Hypothalamus (tissue), 51 donors: Measurements from ENCODE around the gene EHD4.

Experiments used
- DNase-seq, 51 donors: peaks; one replicate each; lab custom pipeline; 2025; lab: John Stamatoyannopoulos, UW

Gene EHD4

DNA sequence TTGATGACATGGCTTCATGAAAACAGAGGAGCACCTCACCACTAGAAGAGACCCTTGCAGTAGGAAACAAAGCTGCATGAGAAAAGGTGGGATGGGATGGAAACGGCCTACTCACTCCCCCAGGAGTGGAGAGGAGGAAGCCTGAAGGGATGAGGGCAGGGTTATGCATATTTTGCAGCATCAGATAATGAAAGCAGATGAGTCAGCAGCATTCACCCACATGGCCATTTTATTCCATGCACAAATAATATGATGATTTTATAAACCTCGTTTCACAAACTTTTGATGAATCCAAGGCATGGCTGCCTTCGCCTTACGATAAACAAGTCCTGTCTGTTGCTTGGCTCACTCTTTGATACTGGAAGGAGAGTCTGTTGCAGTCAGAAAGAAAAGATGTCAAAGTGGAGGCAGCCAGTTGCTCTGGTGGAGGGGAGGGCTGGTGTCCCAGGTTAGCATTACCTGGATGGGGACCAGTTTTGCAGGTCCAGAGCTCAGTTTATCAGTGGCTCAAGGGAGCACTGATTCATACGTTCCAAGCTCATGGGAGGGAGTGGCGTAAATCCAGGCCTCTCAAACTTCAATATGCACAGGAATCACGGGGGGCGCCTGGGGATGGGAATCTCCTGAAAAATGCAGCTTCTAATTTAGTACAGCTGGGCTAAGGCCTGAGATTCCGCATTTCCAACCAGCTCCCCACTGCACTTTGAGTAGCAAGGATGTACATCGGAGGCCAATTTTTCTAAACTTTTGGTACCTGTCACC is 9.2 kb upstream of the EHD4 start:
- no peak for DNase-seq

- DNase-seq: no peak
Observed at GRCh38 chr15:41980654-41981323, 8.4 kb upstream of the EHD4 start.

DNA sequence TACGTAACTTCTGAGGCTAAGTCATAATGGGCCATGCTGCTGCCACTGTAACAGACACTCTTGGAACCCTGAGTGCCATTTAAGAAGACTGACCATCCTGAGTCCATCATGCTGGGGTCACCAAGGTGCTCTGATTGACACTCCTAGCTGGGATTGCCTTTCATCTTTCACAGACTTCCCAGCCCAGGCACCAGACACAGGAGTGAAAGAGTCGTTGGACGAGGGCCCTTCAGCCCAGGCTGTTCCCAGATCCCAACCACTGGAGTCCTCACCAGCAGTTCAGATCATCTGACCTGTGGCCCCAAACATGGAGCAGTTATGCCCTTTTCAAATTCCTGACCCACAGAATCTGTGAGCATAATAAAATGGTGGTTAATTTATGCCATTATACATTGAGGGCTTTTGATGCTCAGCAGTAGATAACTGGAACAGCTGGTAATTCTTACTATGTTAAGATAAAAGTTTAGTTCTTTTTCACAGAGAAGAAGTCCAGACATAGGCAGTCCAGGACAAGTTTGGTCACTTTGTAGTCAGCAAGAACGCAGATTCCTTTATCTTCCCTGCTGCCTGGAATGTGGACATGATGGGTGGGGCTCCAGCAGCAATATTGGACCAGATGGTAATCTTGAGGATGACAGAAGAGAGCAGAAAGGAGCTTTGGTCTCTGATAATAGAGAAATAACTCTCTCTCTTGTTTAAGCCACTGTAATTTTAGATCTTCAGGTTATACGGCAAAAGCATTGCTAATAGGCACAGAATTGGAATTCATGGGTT is 7.3 kb upstream of the EHD4 start:
- DNase-seq: no peak

DNA sequence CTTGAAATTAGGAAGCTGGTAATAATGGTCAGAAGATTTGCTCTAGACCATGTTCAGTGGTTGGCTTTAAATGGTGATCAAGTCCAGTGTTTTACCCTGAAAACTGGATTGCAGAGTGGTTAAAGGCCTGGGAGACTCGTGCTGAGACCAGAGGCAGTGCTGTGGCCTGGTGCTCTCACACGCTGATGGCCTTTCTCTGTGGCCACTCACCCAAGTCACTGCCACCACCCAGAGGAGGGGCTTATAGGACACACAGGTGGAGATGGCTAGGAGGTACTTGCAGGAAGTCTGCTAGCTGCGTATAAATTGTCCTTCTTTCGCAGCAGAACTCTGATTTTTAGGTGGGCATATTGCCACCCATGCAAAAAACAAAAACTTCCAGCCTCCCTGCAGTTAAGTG is 6.2 kb upstream of the EHD4 start:
- no peak for DNase-seq

DNA sequence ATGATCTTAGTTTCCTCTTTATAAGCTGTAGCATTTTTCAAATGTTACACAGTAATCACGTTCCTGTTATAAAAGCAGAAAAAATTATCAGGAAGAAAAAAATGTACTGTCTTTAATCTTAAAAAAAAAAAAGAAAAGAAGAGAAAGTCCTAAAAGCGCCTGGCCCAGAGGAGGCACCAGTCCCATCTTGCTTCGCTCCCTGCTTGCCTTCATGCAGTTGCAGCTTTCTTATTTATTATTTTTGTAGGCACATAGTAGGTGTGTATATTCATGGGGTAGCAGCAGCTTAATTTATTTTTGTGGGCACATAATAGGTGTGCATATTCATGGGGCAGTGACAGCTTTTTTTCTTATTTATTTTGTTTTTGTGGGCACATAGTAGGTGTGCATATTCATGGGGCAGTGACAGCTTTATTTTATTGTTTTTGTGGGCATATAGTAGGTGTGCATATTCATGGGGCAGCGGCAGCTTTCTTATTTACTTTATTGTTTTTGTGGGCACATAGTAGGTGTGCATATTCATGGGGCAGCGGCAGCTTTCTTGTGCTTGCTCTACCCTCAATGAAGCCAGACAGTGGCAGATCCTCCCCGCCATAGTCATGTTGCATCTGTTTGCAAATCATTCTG is 5.5 kb upstream of the EHD4 start:
- no peak for DNase-seq

DNA sequence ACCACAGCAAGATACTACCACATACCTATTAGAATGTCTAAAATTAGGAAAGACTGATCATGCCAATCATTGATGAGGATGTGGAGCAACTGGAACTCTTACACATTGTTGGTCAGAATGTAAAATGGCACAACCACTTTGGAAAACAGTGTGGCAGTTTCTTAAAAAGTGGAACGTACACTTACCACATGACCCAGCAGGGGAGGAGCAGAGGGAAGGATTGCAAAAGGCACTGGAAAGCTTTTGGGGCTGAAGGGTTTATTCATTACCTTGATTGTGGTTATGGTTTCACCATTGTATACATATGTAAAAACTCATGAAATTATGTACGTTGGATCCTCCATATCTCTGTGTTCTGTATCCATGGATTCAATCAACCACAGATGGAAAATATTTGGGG is 3.3 kb upstream of the EHD4 start:
- DNase-seq: no peak

DNA sequence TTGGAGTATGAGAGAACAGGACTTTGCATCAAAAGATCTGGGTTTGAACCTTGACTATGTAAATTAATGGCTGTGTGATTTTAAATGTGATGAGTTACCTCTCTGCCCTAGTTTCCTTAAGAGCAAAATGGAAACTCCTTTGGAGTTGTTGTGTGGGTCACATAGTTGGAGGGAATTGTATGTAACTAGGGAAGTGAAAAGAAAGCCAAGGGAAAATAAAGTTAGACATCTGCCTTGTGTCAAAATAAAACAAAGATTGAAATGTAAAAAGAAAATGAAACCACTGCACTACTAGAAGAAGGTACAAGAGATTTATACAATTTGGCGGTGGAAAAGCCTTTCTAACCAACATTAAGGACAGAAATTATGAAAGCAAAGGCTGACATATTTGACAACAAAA is 1.7 kb upstream of the EHD4 start:
- DNase-seq: no peak

DNA sequence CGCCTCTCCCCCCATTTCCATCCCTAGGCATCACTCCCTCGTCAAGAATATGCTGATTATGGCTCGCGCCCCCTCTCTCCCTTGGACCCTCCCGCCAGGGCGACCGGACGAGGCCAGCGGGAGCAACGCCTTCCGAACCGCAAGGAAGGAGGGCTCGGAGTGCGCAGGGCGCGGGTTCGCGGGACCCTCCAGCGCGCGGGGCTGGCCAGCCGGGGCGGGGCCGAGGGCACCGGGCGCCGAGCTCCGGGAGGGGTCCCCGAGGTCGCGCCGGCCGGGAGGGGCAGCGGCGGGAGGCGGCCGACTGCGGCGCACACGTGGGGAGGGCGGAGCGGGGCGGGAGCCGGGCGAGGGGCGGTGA is 483 bp downstream of the EHD4 start:
- peak in 3 of 51 donors; percentile 28 to 46 (median 36) for DNase-seq

GRCh38 chr15:41971089-41971894 is 1.1 kb downstream of the EHD4 start:
- DNase-seq: peak in 12 of 51 donors; percentile 11 to 31 (median 16)

GRCh38 chr15:41970456-41970855 is 1.9 kb downstream of the EHD4 start:
- no peak for DNase-seq

DNA sequence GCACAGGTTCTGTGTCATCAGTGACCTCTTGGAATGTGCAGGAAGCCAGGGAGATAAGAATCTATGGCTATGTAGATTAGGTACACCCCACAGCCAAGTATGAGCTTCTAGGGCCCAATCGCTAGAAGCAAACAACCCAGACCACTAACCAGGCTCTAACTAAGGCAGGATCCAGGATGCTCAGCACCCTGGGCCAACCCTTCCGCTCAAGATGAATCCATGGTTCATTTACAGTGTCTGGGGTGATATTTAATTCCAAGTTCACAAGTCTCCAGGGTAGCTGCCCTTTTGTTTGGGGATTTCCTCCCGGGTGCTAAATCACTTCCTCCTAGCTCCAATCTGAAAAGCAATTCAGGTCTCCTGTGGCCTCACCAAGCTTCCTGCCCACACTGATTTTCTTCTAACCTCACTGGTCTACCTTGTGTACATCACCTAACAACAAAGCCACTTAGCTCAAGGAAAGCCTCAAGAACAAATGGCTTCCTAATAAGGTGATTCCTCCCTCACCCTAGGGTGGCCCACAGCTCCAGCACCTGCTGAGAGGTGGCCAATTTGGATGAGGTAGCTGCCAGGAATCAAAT is 2.4 kb downstream of the EHD4 start:
- DNase-seq: no peak

- no peak for DNase-seq
Observed at GRCh38 chr15:41968701-41969100, 3.7 kb downstream of the EHD4 start.

DNA sequence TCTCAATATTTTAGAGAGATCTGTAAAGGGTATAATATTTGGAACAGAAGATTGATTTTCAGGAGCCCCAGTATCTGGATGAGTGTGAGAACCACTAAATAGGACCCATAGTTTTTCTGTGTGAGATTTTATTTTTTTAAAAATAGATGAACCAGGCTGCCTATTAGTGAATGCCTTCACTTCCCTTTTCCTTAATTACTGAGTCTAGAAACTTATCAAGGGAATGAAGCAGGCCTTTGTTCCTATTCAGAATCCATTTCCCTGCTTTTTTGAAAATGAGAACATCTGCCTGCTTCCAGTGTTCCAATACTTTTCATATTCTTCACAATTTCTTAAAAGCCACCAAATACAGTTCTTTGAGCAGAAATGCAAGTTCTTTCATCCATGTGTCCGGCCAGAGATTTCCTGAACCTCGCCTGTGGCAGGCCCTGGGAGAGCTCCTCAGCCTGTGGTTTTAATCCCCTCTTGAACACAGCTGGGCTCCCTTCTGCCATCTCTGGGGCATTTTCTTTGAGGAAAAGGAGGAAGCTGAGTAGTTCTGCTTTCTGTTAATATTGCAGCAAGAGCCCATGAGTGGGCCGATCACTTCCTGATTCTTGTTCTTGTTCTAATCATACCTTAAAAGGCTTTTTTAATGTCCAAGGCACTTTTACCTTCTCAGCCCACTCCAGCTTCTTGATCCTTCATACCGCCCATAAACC is 4.7 kb downstream of the EHD4 start:
- DNase-seq: peak in 12 of 51 donors; percentile 7 to 30 (median 14)

DNA sequence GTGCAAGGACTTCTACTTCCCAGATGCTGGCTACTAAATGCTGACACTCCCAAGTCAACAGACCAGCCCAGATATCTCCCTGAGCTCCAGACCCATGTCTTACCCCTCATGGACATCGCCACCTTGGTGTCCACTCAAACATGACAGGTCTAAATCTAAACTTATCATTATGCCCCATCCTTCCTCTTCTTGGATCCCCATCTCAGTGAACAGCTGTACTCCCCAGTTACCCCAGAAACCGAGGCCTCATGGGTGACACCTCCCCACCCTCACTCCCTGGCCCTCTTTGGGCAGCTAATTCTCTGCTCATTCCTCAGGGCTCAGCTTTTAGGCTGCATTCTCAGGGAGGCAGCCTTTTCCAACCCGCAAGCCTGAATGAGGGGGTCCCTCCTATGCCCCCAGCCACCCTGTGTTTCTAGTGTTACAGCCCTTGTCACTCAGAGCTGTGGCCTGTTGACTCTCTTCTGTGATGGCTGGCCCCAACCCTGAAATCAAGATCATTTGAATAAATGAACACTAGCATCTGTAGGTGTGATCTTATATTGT is 5.4 kb downstream of the EHD4 start:
- DNase-seq: no peak

DNA sequence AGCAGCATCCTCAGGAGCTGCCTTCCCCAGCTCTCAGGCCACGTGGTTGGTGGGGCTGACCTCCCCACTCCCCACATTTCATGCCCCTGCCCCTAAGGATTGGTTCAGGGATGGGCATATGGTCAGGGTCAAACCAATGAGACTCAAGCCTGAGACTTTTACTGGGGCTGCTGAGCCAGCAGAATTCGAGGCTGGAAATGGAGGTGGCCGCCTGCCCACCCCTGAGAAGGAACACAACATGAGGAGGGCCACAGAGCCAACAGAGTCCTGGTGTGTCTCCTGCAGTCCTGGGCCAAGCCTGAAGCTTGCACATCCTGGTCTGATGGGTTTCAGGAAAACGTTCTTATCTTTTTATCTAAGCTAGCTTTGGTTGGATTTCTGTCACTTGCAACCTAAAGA is 5.9 kb downstream of the EHD4 start:
- DNase-seq: no peak

- no peak for DNase-seq
Observed at GRCh38 chr15:41965441-41966413, 6.6 kb downstream of the EHD4 start.

GRCh38 chr15:41961595-41962202 is 10.7 kb downstream of the EHD4 start:
- no peak for DNase-seq
